ENCODE data around the gene MSL3B. TPM values are rescaled to one million over a fixed set of nuclear protein-coding genes. Genes with fewer than 3 reads are reported as not detected.

MSL3B gene

DNA sequence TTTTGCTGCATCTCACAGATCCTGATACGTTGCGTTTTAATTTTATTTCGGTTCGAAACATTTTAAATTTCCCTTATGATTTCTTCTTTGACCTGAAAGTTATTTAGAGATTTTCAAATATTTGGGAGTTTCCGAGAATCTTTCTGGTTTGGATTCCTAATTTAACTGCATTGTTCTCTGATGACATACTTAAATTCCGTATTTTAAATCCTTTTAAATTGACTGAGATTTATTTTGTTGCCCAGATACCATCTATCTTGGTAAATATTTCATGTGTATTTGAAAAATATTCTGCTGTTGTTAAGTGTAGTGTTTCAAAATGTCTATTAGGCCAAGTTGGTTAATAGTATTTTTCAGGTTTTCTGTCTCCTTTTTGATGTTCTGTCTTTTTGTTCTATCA lies 52.3 kb downstream of the MSL3B start:
- no peak overlapping the region for H3K27ac ChIP-seq (ENCODE audit: low read depth in 1 of 2, low read length in 2 of 2)
- H3K4me2 ChIP-seq (replicated peaks; ENCODE audit: extremely low read depth, low read length, poor library complexity, severe bottlenecking), result no peak overlapping the region
- no peak overlapping the region for H3K9ac ChIP-seq (ENCODE audit: insufficient read depth, low read length, poor library complexity, severe bottlenecking)
- H3K36me3 Mint-ChIP-seq, result no peaks in the 10 kb centered on the region
- no peaks in the 10 kb centered on the region for H3K4me1 Mint-ChIP-seq
- WGBS (ENCODE audit: insufficient coverage), result no CpG with 5 or more reads among the region's 6 CpGs
- peak overlapping the region in 1 of 7 donors; percentile 52 for H3K27ac Mint-ChIP-seq
- H3K27me3 ChIP-seq (ENCODE audit: control insufficient read depth in 2 of 2, insufficient read depth in 2 of 2, low read length in 2 of 2), result no peaks in the 10 kb centered on the region
- H3K9me3 Mint-ChIP-seq, result peaks cover 0 to 5% (median 0%) of the 10 kb centered on the region in 7 donors
- no peaks in the 10 kb centered on the region for H4K20me1 ChIP-seq (ENCODE audit: insufficient read depth, low read length)
- H2AFZ ChIP-seq (ENCODE audit: insufficient read depth, low read depth, low read length, poor library complexity, severe bottlenecking), result no peak overlapping the region
- no peak for DNase-seq
- H3K27me3 Mint-ChIP-seq (ENCODE audit: low read depth in 3 of 3), result peaks cover 2 to 9% (median 7%) of the 10 kb centered on the region in 3 donors
- no peaks in the 10 kb centered on the region for H3K4me1 ChIP-seq (ENCODE audit: control insufficient read depth in 1 of 2, insufficient read depth in 2 of 2, low read length in 2 of 2)
- no peak overlapping the region for H3K4me3 ChIP-seq (replicated peaks in 1 of 3; ENCODE audit: low read depth in 2 of 3, low read length in 3 of 3)
- intact Hi-C loops (cut with micrococcal nuclease), result no loop called here
- H3K79me2 ChIP-seq (ENCODE audit: insufficient read depth, low read length), result no peaks in the 10 kb centered on the region
- H3K9me3 ChIP-seq (replicated peaks in 1 of 2; ENCODE audit: control insufficient read depth in 1 of 2, insufficient read depth in 1 of 2, low read length in 2 of 2), result no peaks in the 10 kb centered on the region
- no peak overlapping the region for H3K4me3 Mint-ChIP-seq
- no peaks in the 10 kb centered on the region for H3K36me3 ChIP-seq (replicated peaks in 1 of 2; ENCODE audit: control insufficient read depth in 1 of 2, insufficient read depth in 2 of 2, low read length in 2 of 2)
- TF ChIP-seq, protein P1, sequence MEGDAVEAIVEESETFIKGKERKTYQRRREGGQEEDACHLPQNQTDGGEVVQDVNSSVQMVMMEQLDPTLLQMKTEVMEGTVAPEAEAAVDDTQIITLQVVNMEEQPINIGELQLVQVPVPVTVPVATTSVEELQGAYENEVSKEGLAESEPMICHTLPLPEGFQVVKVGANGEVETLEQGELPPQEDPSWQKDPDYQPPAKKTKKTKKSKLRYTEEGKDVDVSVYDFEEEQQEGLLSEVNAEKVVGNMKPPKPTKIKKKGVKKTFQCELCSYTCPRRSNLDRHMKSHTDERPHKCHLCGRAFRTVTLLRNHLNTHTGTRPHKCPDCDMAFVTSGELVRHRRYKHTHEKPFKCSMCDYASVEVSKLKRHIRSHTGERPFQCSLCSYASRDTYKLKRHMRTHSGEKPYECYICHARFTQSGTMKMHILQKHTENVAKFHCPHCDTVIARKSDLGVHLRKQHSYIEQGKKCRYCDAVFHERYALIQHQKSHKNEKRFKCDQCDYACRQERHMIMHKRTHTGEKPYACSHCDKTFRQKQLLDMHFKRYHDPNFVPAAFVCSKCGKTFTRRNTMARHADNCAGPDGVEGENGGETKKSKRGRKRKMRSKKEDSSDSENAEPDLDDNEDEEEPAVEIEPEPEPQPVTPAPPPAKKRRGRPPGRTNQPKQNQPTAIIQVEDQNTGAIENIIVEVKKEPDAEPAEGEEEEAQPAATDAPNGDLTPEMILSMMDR (IDR thresholded peaks at IDR 0.05), result no peak

Other genes starting within 250 kb of the MSL3B start
- not detected for gene UGT1A10, start 231.9 kb downstream of the MSL3B start, polyA plus RNA-seq
- not detected for gene UGT1A9, start 196.5 kb downstream of the MSL3B start, polyA plus RNA-seq
- gene UGT1A7, start 186.5 kb downstream of the MSL3B start, polyA plus RNA-seq, result not detected
- gene UGT1A6, start 175.5 kb downstream of the MSL3B start, polyA plus RNA-seq, result not detected
- not detected for gene UGT1A5, start 155.5 kb downstream of the MSL3B start, polyA plus RNA-seq
- not detected for gene UGT1A4, start 149.7 kb downstream of the MSL3B start, polyA plus RNA-seq
- not detected for gene UGT1A3, start 139.3 kb downstream of the MSL3B start, polyA plus RNA-seq
- gene UGT1A1, start 108.1 kb downstream of the MSL3B start, polyA plus RNA-seq, result not detected
- not detected for gene MROH2A, start 90.1 kb downstream of the MSL3B start, polyA plus RNA-seq
- gene HJURP, start 13.9 kb downstream of the MSL3B start, polyA plus RNA-seq, result not detected
- not detected for gene TRPM8, start 49.0 kb upstream of the MSL3B start, polyA plus RNA-seq
- gene SPP2, start 182.3 kb upstream of the MSL3B start, polyA plus RNA-seq, result not detected